ENCODE data around the gene PNCK.

Gene PNCK

GRCh38 chrX:153669901-153670731 lies 3.5 kb downstream of the PNCK start:
- no peak for DNase-seq (ENCODE audit: low read depth)
- TF ChIP-seq CTCF (IDR thresholded peaks at IDR 0.05; ENCODE audit: insufficient read depth, low read depth, low read length, missing control alignments), result no peak
- no peak overlapping the region for H3K4me3 ChIP-seq (ENCODE audit: low read depth, low read length)

GRCh38 chrX:153669174-153669890 lies 4.3 kb downstream of the PNCK start:
- TF ChIP-seq CTCF (IDR thresholded peaks at IDR 0.05; ENCODE audit: insufficient read depth, low read depth, low read length, missing control alignments), result peak; percentile 62
- DNase-seq (ENCODE audit: low read depth), result peak; percentile 30
- H3K4me3 ChIP-seq (ENCODE audit: low read depth, low read length), result no peak overlapping the region

DNA sequence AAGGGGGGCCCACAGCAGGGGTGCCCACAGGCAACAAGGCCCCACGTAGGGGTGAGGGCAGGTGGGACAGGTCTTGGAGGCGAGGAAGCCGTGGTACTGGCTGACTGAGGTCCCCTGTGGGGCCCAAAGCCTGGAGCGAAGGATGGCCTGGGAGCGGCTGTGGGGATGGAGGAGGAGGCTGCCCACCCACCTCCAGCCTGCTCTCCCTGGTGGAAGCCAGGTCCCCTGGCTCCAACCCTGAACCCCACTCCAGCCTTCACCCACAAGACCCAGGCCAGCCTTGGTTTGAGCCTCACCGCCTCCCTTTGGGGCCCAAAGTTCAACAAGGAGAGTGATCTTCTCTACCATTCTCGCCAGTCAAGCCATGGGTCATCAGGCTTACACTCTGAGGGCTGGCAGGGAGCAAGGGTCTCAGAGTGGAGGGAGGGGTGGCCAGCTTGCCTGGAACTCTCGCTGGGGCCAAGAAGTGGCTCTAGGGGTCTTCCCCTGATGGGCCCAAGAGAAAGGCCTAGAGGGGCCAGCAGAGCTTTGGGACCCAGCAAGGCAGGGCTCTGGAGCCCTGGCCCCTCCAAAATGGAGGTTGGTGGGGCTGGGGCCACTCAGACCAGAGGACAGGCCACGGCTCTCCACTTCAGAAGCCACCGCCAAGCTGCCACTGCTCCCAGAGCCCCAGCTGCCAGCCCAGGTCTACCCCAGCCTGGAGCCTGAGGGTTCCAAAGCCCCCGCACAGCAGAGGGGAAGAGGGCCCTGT lies 5.0 kb downstream of the PNCK start:
- no peak overlapping the region for H3K4me3 ChIP-seq (ENCODE audit: low read depth, low read length)
- no peak for DNase-seq (ENCODE audit: low read depth)
- no peak for TF ChIP-seq CTCF (IDR thresholded peaks at IDR 0.05; ENCODE audit: insufficient read depth, low read depth, low read length, missing control alignments)

DNA sequence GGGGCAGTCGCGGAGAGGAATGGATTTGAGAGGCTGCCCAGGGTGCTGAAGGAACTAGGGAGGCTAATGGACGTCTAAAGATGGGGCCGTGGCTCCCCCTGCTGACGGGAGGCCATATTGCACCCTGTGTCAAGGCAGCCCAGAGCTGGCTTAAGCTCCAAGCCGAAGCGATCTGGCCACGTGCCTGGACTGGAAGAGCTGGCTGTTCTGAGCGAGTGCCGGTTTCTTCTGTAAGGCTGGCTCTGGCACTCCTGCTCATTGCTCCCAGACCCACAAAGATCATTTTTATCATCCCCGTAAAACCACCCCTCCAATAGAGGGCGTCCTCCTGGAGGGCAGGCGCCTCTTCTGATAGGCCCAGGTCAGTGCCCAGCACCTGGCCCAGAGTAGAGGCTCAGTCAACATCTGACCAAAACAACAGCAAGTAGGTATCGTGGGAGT lies 5.6 kb downstream of the PNCK start:
- TF ChIP-seq CTCF (IDR thresholded peaks at IDR 0.05; ENCODE audit: insufficient read depth, low read depth, low read length, missing control alignments), result peak; percentile 59
- H3K4me3 ChIP-seq (ENCODE audit: low read depth, low read length), result no peak overlapping the region
- DNase-seq (ENCODE audit: low read depth), result peak; percentile 61

- no peak for DNase-seq (ENCODE audit: low read depth)
- no peak overlapping the region for H3K4me3 ChIP-seq (ENCODE audit: low read depth, low read length)
- no peak for TF ChIP-seq CTCF (IDR thresholded peaks at IDR 0.05; ENCODE audit: insufficient read depth, low read depth, low read length, missing control alignments)
Measured at GRCh38 chrX:153667281-153667955, 6.2 kb downstream of the PNCK start.

DNA sequence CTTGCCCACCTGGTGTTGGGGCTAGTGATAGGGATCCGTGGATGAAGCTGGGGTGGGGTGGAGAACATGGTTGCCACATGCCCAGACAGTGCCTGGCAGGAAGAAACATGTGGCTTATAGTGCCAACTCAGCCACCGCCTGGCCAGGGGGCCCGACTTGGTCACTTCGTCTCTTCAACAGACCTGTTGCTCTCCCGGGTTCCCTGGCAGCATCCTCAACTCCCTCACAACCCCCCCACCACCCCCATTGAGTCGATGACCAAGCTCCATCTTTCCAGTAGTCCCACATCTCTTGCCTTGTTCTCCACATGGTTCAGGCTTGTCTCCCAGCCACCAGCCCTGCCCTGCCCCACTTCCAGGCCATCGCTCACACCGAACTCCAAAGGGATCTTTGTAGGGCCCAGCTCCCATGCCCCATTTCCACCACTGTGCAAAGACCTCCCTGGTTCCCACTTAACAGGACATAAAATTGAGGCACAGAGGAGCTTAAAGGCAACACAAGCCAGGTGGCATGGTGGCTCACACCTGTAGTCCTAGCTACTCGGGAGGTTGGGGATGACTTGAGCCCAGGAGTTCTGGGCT lies 7.8 kb downstream of the PNCK start:
- no peak for DNase-seq (ENCODE audit: low read depth)
- no peak for TF ChIP-seq CTCF (IDR thresholded peaks at IDR 0.05; ENCODE audit: insufficient read depth, low read depth, low read length, missing control alignments)
- H3K4me3 ChIP-seq (ENCODE audit: low read depth, low read length), result no peak overlapping the region
